IMR-90 (cell line): ENCODE results near the gene SHROOM4. TPM values are rescaled to one million over a fixed set of nuclear protein-coding genes. Genes with fewer than 3 reads are reported as not detected.

ENCODE experiments used
- ATAC-seq: fragments of 200-7000 bp; cut with Tn5 transposase; 2 replicates; pipeline ENCODE4 v1.9.1; 2020; ENCODE audit warnings: low read depth, mild to moderate bottlenecking, moderate library complexity
- BruUV-seq: library from RNA; stranded (reverse); fragments of 400-500 nt; replicated peaks from 2 replicates; lab custom pipeline; 2021; lab: Mats Ljungman, UMichigan
- CTCF ChIA-PET: fragments of 300-600 bp; formaldehyde crosslinking; extraction: SDS; loops from one replicate; lab custom pipeline; 2021; ENCODE audit warnings: antibody characterized with exemption; lab: Yijun Ruan, JAX
- POLR2A ChIA-PET: fragments of 300-600 bp; sonication (Branson Sonifier 250); formaldehyde crosslinking; loops from one replicate; lab custom pipeline; 2022; ENCODE audit warnings: antibody characterized with exemption; ENCODE audit not compliant: unreplicated experiment; lab: Charles Lee
- DNase-seq: peaks from one replicate; pipeline ENCODE4 v3.0.0; 2013
- H2AFZ ChIP-seq: replicated peaks from 2 replicates; pipeline ENCODE3; 2013; ENCODE audit warnings: low read length, mild to moderate bottlenecking; ENCODE audit not compliant: poor library complexity
- H2AK5ac ChIP-seq: 2 replicates; pipeline ENCODE4 v1.6.1; 2013; ENCODE audit warnings: low read depth, low read length, inconsistent platforms
- H2AK9ac ChIP-seq: replicated peaks from 2 replicates; pipeline ENCODE3; 2013; ENCODE audit warnings: mild to moderate bottlenecking, low read depth, low read length, moderate library complexity; ENCODE audit not compliant: poor library complexity
- H2BK120ac ChIP-seq: 2 replicates; pipeline ENCODE4 v1.6.1; 2013; ENCODE audit warnings: low read depth, low read length, inconsistent platforms
- H2BK15ac ChIP-seq: 3 replicates; pipeline ENCODE4 v1.6.1; 2013; ENCODE audit warnings: low read depth, low read length, inconsistent platforms
- H2BK20ac ChIP-seq: 2 replicates; pipeline ENCODE4 v1.6.1; 2013; ENCODE audit warnings: low read depth, mild to moderate bottlenecking, inconsistent platforms, low read length, moderate library complexity
- H2BK5ac ChIP-seq: 2 replicates; pipeline ENCODE4 v1.6.1; 2013; ENCODE audit warnings: mild to moderate bottlenecking, low read depth, low read length, inconsistent platforms; ENCODE audit not compliant: poor library complexity, severe bottlenecking
- H3K14ac ChIP-seq: replicated peaks from 2 replicates; pipeline ENCODE4 v1.6.1; 2013; ENCODE audit warnings: low read depth, low read length, inconsistent platforms
- H3K18ac ChIP-seq: 2 replicates; pipeline ENCODE4 v1.6.1; 2013; ENCODE audit warnings: low read depth, low read length, control low read depth
- H3K23ac ChIP-seq: 2 replicates; pipeline ENCODE4 v1.6.1; 2013; ENCODE audit warnings: low read depth, low read length, inconsistent platforms
- H3K27ac ChIP-seq: 2 replicates; pipeline ENCODE4 v1.5.1; 2013; ENCODE audit warnings: mild to moderate bottlenecking, control low read depth, low read length; ENCODE audit not compliant: insufficient read depth
- H3K27me3 ChIP-seq: 2 replicates; pipeline ENCODE4 v1.6.1; 2013; ENCODE audit warnings: low read length; ENCODE audit not compliant: control insufficient read depth, insufficient read depth
- H3K36me3 ChIP-seq: 2 replicates; pipeline ENCODE4 v1.6.1; 2013; ENCODE audit warnings: low read length, mixed read lengths; ENCODE audit not compliant: control insufficient read depth, insufficient read depth
- H3K4ac ChIP-seq: 2 replicates; pipeline ENCODE4 v1.6.1; 2013; ENCODE audit warnings: low read depth, low read length, inconsistent platforms
- H3K4me1 ChIP-seq: 2 replicates; pipeline ENCODE4 v1.6.1; 2013; ENCODE audit warnings: low read length, mixed read lengths; ENCODE audit not compliant: control insufficient read depth, insufficient read depth
- H3K4me2 ChIP-seq: 2 replicates; pipeline ENCODE4 v1.6.1; 2013; ENCODE audit warnings: low read depth, mild to moderate bottlenecking, control low read depth, low read length, moderate library complexity
- H3K4me3 ChIP-seq: 2 replicates; pipeline ENCODE4 v1.5.1; 2013; ENCODE audit warnings: low read depth, mild to moderate bottlenecking, control low read depth, low read length, moderate library complexity; ENCODE audit not compliant: insufficient read depth
- H3K56ac ChIP-seq: 2 replicates; pipeline ENCODE4 v1.6.1; 2013; ENCODE audit warnings: low read length, inconsistent platforms; ENCODE audit not compliant: insufficient read depth; ENCODE audit errors: extremely low read depth
- H3K79me1 ChIP-seq, 2 experiments: 2 replicates each; pipeline ENCODE4 v1.6.1; 2013; ENCODE audit warnings: low read length in 2 of 2, inconsistent platforms in 1 of 2, low read depth in 1 of 2
- H3K9ac ChIP-seq: 2 replicates; pipeline ENCODE4 v1.6.1; 2013; ENCODE audit warnings: low read depth, low read length, control low read depth
- H3K9me1 ChIP-seq: 2 replicates; pipeline ENCODE4 v1.6.1; 2013; ENCODE audit warnings: low read length, inconsistent platforms; ENCODE audit not compliant: insufficient read depth
- H3K9me3 ChIP-seq: 2 replicates; pipeline ENCODE4 v1.6.1; 2013; ENCODE audit warnings: low read length; ENCODE audit not compliant: control insufficient read depth, insufficient read depth
- H4K20me1 ChIP-seq: 2 replicates; pipeline ENCODE4 v1.6.1; 2013; ENCODE audit warnings: low read length, inconsistent platforms; ENCODE audit not compliant: insufficient read depth
- H4K5ac ChIP-seq: 2 replicates; pipeline ENCODE4 v1.6.1; 2013; ENCODE audit warnings: mild to moderate bottlenecking, low read depth, low read length, control low read depth
- H4K8ac ChIP-seq, 2 experiments: 2 replicates each; pipeline ENCODE4 v1.6.1; 2013; ENCODE audit warnings: low read depth in 2 of 2, low read length in 2 of 2, control low read depth in 1 of 2, inconsistent platforms in 1 of 2
- H4K91ac ChIP-seq: 2 replicates; pipeline ENCODE4 v1.6.1; 2013; ENCODE audit warnings: low read depth, low read length, inconsistent platforms; ENCODE audit not compliant: insufficient read depth
- CHD1 ChIP-seq: IDR thresholded peaks from 2 replicates; pipeline ENCODE4 v1.6.1; 2012; ENCODE audit warnings: low read depth, low read length, improper control_type of control experiment
- CTCF ChIP-seq: conservative IDR thresholded peaks from 2 replicates; pipeline ENCODE4 v1.5.1; 2012; ENCODE audit warnings: mild to moderate bottlenecking, low read depth, low read length, improper control_type of control experiment
- FOS ChIP-seq: fragments of 150-350 bp; IDR thresholded peaks from 2 replicates; pipeline ENCODE4 v1.6.1; 2016; ENCODE audit warnings: low read depth, low read length
- MXI1 ChIP-seq: IDR thresholded peaks from 2 replicates; pipeline ENCODE4 v1.6.1; 2012; ENCODE audit warnings: low read depth, mild to moderate bottlenecking, low read length, moderate library complexity, borderline replicate concordance
- NFE2L2 ChIP-seq: fragments of 150-350 bp; IDR thresholded peaks from 2 replicates; pipeline ENCODE4 v1.6.1; 2016; ENCODE audit warnings: low read depth, mild to moderate bottlenecking, low read length
- RAD21 ChIP-seq: IDR thresholded peaks from 2 replicates; pipeline ENCODE4 v1.6.1; 2012; ENCODE audit warnings: low read length, improper control_type of control experiment
- RCOR1 ChIP-seq: IDR thresholded peaks from 2 replicates; pipeline ENCODE4 v1.6.1; 2012; ENCODE audit warnings: mild to moderate bottlenecking, low read length, improper control_type of control experiment; ENCODE audit not compliant: insufficient replicate concordance
- RFX5 ChIP-seq: IDR thresholded peaks from 2 replicates; pipeline ENCODE4 v1.8.0; 2012; ENCODE audit warnings: low read depth, mild to moderate bottlenecking, low read length, moderate library complexity
- SMC3 ChIP-seq: fragments of 150-350 bp; IDR thresholded peaks from 2 replicates; pipeline ENCODE4 v1.6.1; 2016; ENCODE audit warnings: low read depth, mild to moderate bottlenecking, antibody characterized with exemption, low read length, moderate library complexity
- WGBS, 2 experiments: methylation state at CpG; one replicate each; pipeline versions ENCODE4 v1.1.5 to v1.1.7; 2013; ENCODE audit warnings: missing lambda C conversion rate in 2 of 2; ENCODE audit not compliant: insufficient read length in 1 of 2; ENCODE audit errors: extremely low coverage in 2 of 2; 5-methylcytosine and 5-hydroxymethylcytosine counted together
- dilution Hi-C: fragments of 300-500 bp; cut with HindIII; formaldehyde crosslinking; loops from one replicate; pipeline ENCODE4 v1.14.3; 2018; ENCODE audit warnings: low sequenced_read_pairs; ENCODE audit not compliant: unreplicated experiment
- in situ Hi-C: fragments of 300-500 bp; cut with MboI; formaldehyde crosslinking; loops from 3 replicates; pipeline ENCODE4 v1.14.3; 2019; ENCODE audit warnings: low sequenced_read_pairs, inconsistent platforms, mixed read lengths
- intact Hi-C: fragments of 100-400 bp; cut with micrococcal nuclease; formaldehyde crosslinking; loops from 2 replicates; pipeline ENCODE4 v1.10.0; 2022
- polyA plus RNA-seq, 3 experiments: library from polyadenylated mRNA; depleted of rRNA; stranded (reverse); fragments of >200 nt; gene quantifications; 2 replicates each; pipeline ENCODE4 v1.2.3, GENCODE V29; 2012; ENCODE audit warnings: low replicate concordance in 1 of 3
- total RNA-seq: library from RNA; depleted of rRNA; stranded (reverse); fragments of >200 nt; gene quantifications from 2 replicates; pipeline ENCODE4 v1.2.3, GENCODE V29; 2012

SHROOM4 gene
- total and polyA plus RNA-seq, 2 of the 4 experiments (the other 2 are of a cell fraction): 1.0 to 2.2 TPM

- no peak for TF ChIP-seq MXI1
- TF ChIP-seq NFE2L2: no peak
- TF ChIP-seq RCOR1: no peak
- TF ChIP-seq CHD1: no peak
- no peak for TF ChIP-seq FOS
- TF ChIP-seq RAD21: no peak
- no peak for TF ChIP-seq CTCF
- no peak for TF ChIP-seq RFX5
- TF ChIP-seq SMC3: no peak
- no peak overlapping the region for H4K5ac ChIP-seq
- intact Hi-C loops (no loop called here), in situ Hi-C loops (no loop called here), dilution Hi-C loops (no loop called here)
- no peaks in the 10 kb centered on the region for H3K9me3 ChIP-seq
- H2BK120ac ChIP-seq: no peak overlapping the region
- H3K56ac ChIP-seq: no peak overlapping the region
- H3K4ac ChIP-seq: no peak overlapping the region
- ATAC-seq (no peak), DNase-seq (no peak)
- H3K79me1 ChIP-seq: no peaks in the 10 kb centered on the region
- ChIA-PET POLR2A (no interaction called here), CTCF (no interaction called here)
- H3K36me3 ChIP-seq: no peaks in the 10 kb centered on the region
- no peak overlapping the region for H4K8ac ChIP-seq
- no peak overlapping the region for H3K4me3 ChIP-seq
- no peak overlapping the region for H2BK20ac ChIP-seq
- no peak overlapping the region for H3K9ac ChIP-seq
- H3K4me1 ChIP-seq: peaks cover 4% of the 10 kb centered on the region; the same call in 1 of the 2 replicates
- BruUV-seq: no TSS peak
- no peak overlapping the region for H3K27ac ChIP-seq
- no peak overlapping the region for H2AFZ ChIP-seq
- no peak overlapping the region for H3K23ac ChIP-seq
- H2BK5ac ChIP-seq: no peak overlapping the region
- H2BK15ac ChIP-seq: no peak overlapping the region
- H4K91ac ChIP-seq: no peak overlapping the region
- H2AK5ac ChIP-seq: no peak overlapping the region
- 20% methylated on average over 2 of the region's 3 CpGs; no CpG with 5 or more reads in 1 of the 2 experiments for WGBS, 2 experiments
- no peak overlapping the region for H2AK9ac ChIP-seq
- no peak overlapping the region for H3K18ac ChIP-seq
- H4K20me1 ChIP-seq: no peaks in the 10 kb centered on the region
- no peaks in the 10 kb centered on the region; the same call in 1 of the 2 replicates for H3K27me3 ChIP-seq
- no peak overlapping the region for H3K14ac ChIP-seq
- no peak overlapping the region for H3K4me2 ChIP-seq
- peaks cover 2% of the 10 kb centered on the region; the same call in 1 of the 2 replicates for H3K9me1 ChIP-seq
These were observed 87.7 kb downstream of the SHROOM4 start for GRCh38 chrX:50726296-50726695.
